Common myeloid progenitor, CD34-positive (primary cell): Measurements from ENCODE around the gene EVA1C.
A peak's percentile ranks its signal among the peaks of the same experiment; 100 is the strongest.
"Not testable (repeated sequence)": the region's sequence is repeated elsewhere in the genome, so short reads cannot be mapped to it uniquely, and the experiment has no call there.

Source experiments
- CTCF ChIA-PET: fragments of 350-600 bp; sonication (Branson Sonifier 250); formaldehyde crosslinking; loops from one replicate; lab custom pipeline; 2021; ENCODE audit warnings: antibody characterized with exemption; lab: Charles Lee
- POLR2A ChIA-PET: fragments of 350-600 bp; sonication (Branson Sonifier 250); formaldehyde crosslinking; loops from one replicate; lab custom pipeline; 2021; ENCODE audit warnings: antibody characterized with exemption; lab: Charles Lee
- DNase-seq, 3 donors: peaks; one replicate each; pipeline versions ENCODE4 v3.0.0 to v3.0.0-alpha.2; 2013
- H3K27ac ChIP-seq, 2 experiments: 1 replicate in 1 of 2; 2 replicates in 1 of 2; pipeline ENCODE4 v1.7.0; 2013; ENCODE audit warnings: inconsistent platforms in 2 of 2, low read length in 2 of 2, mild to moderate bottlenecking in 2 of 2, low read depth in 1 of 2, moderate library complexity in 1 of 2; ENCODE audit not compliant: severe bottlenecking in 2 of 2, insufficient read depth in 1 of 2, poor library complexity in 1 of 2
- H3K27me3 ChIP-seq, 5 experiments: replicated peaks in 2 of 5; 1 replicate in 3 of 5; 2 replicates in 2 of 5; pipeline versions ENCODE4 v1.6.1 to v1.7.0; 2013; ENCODE audit warnings: low read length in 4 of 5, mild to moderate bottlenecking in 2 of 5, moderate library complexity in 2 of 5, inconsistent platforms in 1 of 5; ENCODE audit not compliant: insufficient read depth in 5 of 5, control insufficient read depth in 4 of 5
- H3K36me3 ChIP-seq, 4 experiments: 1 replicate in 2 of 4; 2 replicates in 2 of 4; pipeline versions ENCODE4 v1.6.1 to v1.7.0; 2013; ENCODE audit warnings: low read length in 3 of 4, control low read depth in 1 of 4, mild to moderate bottlenecking in 1 of 4; ENCODE audit not compliant: control insufficient read depth in 4 of 4, insufficient read depth in 4 of 4
- H3K4me1 ChIP-seq, 4 experiments: 1 replicate in 3 of 4; 2 replicates in 1 of 4; pipeline versions ENCODE4 v1.6.1 to v1.7.1; 2013; ENCODE audit warnings: low read length in 3 of 4, mild to moderate bottlenecking in 3 of 4, control low read depth in 1 of 4, inconsistent platforms in 1 of 4, moderate library complexity in 1 of 4; ENCODE audit not compliant: control insufficient read depth in 4 of 4, insufficient read depth in 4 of 4; ENCODE audit errors: control extremely low read depth in 1 of 4
- H3K4me3 ChIP-seq, 7 experiments: 1 replicate in 4 of 7; 2 replicates in 3 of 7; pipeline versions ENCODE4 v1.5.1 to v1.7.0; 2013; ENCODE audit warnings: mild to moderate bottlenecking in 7 of 7, low read length in 6 of 7, moderate library complexity in 6 of 7, inconsistent platforms in 2 of 7, low read depth in 2 of 7, control low read depth in 1 of 7; ENCODE audit not compliant: insufficient read depth in 4 of 7, control insufficient read depth in 1 of 7; ENCODE audit errors: extremely low read depth in 1 of 7
- H3K9me3 ChIP-seq, 5 experiments: 1 replicate in 4 of 5; 2 replicates in 1 of 5; pipeline versions ENCODE4 v1.6.1 to v1.7.1; 2013; ENCODE audit warnings: low read length in 4 of 5, mild to moderate bottlenecking in 2 of 5, inconsistent platforms in 1 of 5, low read depth in 1 of 5, moderate library complexity in 1 of 5; ENCODE audit not compliant: control insufficient read depth in 4 of 5, insufficient read depth in 2 of 5; ENCODE audit errors: control extremely low read depth in 1 of 5
- WGBS: methylation state at CpG from one replicate; pipeline ENCODE4 v1.1.5; 2013; ENCODE audit not compliant: insufficient coverage; 5-methylcytosine and 5-hydroxymethylcytosine counted together

The EVA1C gene

DNA sequence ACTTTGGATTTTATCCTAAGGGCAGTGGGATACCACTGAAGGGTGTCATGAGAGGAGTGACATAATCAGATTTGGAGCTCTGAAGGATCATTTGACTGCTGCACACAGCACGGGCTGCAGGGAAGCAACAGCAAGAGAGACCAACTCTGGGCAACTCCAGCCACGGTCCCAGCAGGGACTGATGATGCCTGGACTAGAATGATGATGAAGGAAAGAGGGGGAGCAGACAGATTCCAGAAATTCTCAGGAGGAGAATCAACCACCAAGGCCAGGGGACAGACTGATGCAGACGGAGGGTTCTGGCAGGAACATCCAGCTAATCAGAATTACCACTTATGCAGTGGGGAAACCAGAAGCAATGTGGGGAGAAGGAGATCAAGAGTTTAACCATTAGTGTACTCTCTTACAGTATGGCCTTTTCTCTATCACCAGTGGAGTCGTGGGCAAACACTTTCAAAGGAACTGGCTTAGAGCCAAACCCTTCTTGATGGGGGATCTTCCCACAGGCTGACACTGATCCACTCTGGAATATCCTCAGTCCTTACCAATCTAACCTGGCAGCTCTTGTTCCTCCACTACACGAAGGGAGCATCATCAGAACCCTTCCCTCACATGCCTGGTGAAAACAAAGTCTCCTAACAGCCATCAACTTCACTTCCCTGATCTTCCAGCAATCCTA, 23.0 kb upstream of the EVA1C start:
- ChIA-PET POLR2A (no interaction called here), CTCF (no interaction called here)
- Histone ChIP-seq H3K4me1 (peaks cover 7 to 27% (median 19%) of the 10 kb centered on the region in 4 experiments), H3K27me3 (no peaks in the 10 kb centered on the region), H3K27ac (no peak overlapping the region), H3K9me3 (no peaks in the 10 kb centered on the region), H3K4me3 (no peak overlapping the region), H3K36me3 (peaks cover 2 to 34% (median 15%) of the 10 kb centered on the region in 4 experiments)
- 94% methylated on average over 4 of the region's 5 CpGs for WGBS
- DNase-seq: no peak

GRCh38 chr21:32390537-32391224, 21.8 kb upstream of the EVA1C start:
- H3K27me3 ChIP-seq, H3K27ac ChIP-seq, H3K4me3 ChIP-seq, CTCF ChIA-PET, POLR2A ChIA-PET, H3K9me3 ChIP-seq, DNase-seq: not testable (repeated sequence)
- no CpG with 5 or more reads among the region's 11 CpGs for WGBS
- peaks cover 7 to 27% (median 19%) of the 10 kb centered on the region in 4 experiments for H3K4me1 ChIP-seq
- H3K36me3 ChIP-seq: peaks cover 2 to 28% (median 5%) of the 10 kb centered on the region in 4 experiments

DNA sequence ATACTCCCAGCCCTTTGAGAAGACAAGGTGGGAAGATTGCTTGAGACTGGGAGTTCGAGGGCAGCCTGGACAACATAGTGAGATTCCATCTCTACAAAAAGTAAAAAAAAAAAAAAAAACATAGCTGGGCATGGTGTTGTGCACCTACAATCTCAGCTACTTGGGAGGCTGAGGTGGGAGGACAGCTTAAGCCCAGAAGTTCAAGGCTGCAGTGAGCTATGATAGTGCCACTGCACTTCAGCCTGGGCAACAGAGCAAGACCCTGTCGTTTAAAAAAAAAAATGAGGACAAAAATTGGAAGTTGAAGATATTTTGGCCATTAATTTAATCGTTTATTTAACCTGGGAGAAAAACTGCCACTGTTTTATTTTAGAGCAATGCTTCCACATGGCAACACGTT, 20.8 kb upstream of the EVA1C start:
- Histone ChIP-seq H3K9me3 (no peaks in the 10 kb centered on the region), H3K4me3 (peak overlapping the region in 6 of 7 experiments; percentile 79 to 94 (median 90)), H3K36me3 (peaks cover 1 to 21% (median 5%) of the 10 kb centered on the region in 4 experiments), H3K27me3 (no peaks in the 10 kb centered on the region), H3K27ac (no peak overlapping the region), H3K4me1 (peaks cover 7 to 27% (median 19%) of the 10 kb centered on the region in 4 experiments)
- 75% methylated on average over 3 of the region's 4 CpGs for WGBS
- CTCF ChIA-PET: interaction anchor here (1.0 kb wide), 1 partner anchor 214 kb away, joined by 3 read pairs; no protein-coding TSS in a partner anchor
- DNase-seq: no peak
- POLR2A ChIA-PET: no interaction called here

- ChIA-PET CTCF (interaction anchor here (1.0 to 1.4 kb wide), 3 partner anchors 8 to 213 kb away, joined by 3 read pairs; no protein-coding TSS in a partner anchor), POLR2A (no interaction called here)
These were observed 20.1 kb upstream of the EVA1C start for GRCh38 chr21:32392299-32392879.

DNA sequence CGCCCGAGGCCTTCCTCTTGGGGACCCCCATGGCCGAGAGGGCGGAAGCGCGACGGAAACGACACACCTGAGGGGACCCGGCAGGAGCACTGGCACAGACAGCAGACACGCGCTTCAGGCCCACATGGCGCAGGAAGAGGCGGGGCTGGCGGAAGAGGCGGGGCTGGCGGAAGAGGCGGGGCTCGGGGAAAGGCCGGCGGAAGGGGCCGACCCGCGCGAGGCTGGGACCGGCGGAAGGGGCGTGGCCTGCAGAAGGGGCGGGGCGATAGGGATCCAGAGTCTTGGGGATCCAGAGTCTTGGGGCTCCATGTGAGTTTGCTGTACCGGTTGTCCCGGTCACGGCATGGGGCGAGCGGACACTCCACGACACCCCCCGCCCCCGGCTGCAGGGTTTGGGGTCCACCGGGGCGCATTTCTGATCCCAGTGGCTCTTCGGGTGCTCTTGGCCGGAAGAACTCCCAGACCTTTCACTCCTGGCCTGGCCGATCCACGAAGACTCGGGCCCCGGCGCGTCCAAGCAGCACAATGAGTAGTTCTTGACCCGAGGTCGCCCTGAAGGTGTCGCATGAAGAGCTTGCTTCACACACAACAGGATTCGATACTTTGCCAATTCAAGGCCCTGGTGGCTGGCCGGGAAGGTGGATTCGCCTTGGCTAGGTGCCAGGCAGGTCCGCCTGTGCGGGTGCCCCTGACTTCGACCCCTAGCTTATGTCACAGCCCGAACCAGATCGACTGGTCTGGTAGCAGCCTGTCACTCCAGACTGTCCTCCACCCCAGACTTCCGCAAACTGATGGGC, 19.4 kb upstream of the EVA1C start, which contains the start of gene URB1:
Gene URB1 (minus strand): TSS at position 133 of the 797 bp plus-strand sequence. CDS start 102 bp downstream, at position 31.
- Histone ChIP-seq H3K4me3 (peak within 1 kb of the TSS; percentile 79 to 95 (median 93)), H3K27ac (peak within 1 kb of the TSS; percentile 43 to 91), H3K36me3 (peaks cover 0 to 15% (median 3%) of the 10 kb centered on the region in 4 experiments), H3K9me3 (peaks cover 0 to 3% (median 0%) of the 10 kb centered on the region in 5 experiments), H3K4me1 (peaks cover 7 to 27% (median 19%) of the 10 kb centered on the region in 4 experiments), H3K27me3 (no peaks in the 10 kb centered on the region)
- POLR2A ChIA-PET: interaction anchor here (0.6 to 1.1 kb wide), 2 partner anchors 8 to 9 kb away, joined by 3 read pairs; no protein-coding TSS in a partner anchor
- DNase-seq: peak; percentile 85 to 90 (median 89)
- 14% methylated on average over 51 of the region's 59 CpGs for WGBS
- CTCF ChIA-PET: interaction anchor here (1.1 to 1.4 kb wide), 2 partner anchors 8 to 21 kb away, joined by 3 read pairs; no protein-coding TSS in a partner anchor

More at GRCh38 chr21:32392299-32392879, 20.1 kb upstream of the EVA1C start:
- H3K27me3 ChIP-seq: no peaks in the 10 kb centered on the region
- H3K27ac ChIP-seq: peak overlapping the region in 1 of 2 experiments; percentile 63
- under 1% methylated on average over 27 of the region's 32 CpGs for WGBS
- peak in 1 of 3 donors; percentile 17 for DNase-seq
- peaks cover 7 to 27% (median 19%) of the 10 kb centered on the region in 4 experiments for H3K4me1 ChIP-seq
- peaks cover 0 to 20% (median 5%) of the 10 kb centered on the region in 4 experiments for H3K36me3 ChIP-seq
- peak overlapping the region; percentile 79 to 95 (median 93) for H3K4me3 ChIP-seq
- peaks cover 0 to 3% (median 0%) of the 10 kb centered on the region in 5 experiments for H3K9me3 ChIP-seq

DNA sequence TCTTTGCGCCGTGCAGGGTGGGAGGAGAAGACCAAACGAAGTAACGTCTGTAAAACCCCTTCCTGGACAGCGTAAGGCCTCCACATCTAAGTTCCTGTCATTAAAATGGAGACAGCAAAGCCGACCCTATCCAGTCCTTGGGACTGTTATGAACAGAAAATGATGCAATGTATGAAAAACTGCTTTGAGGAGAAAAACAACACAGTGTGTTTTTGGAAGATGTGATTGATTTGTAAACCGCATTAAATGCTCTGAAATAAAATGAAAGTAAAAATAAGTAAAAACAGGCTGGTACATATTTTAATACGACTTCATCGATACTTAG, 18.9 kb upstream of the EVA1C start:
- H3K9me3 ChIP-seq: peaks cover 0 to 3% (median 0%) of the 10 kb centered on the region in 5 experiments
- WGBS: 74% methylated on average over 7 of the region's 9 CpGs
- peak overlapping the region; percentile 43 to 91 for H3K27ac ChIP-seq
- peaks cover 7 to 27% (median 19%) of the 10 kb centered on the region in 4 experiments for H3K4me1 ChIP-seq
- ChIA-PET POLR2A (interaction anchor here (0.6 to 1.1 kb wide), 2 partner anchors 7 to 8 kb away, joined by 3 read pairs; no protein-coding TSS in a partner anchor), CTCF (interaction anchor here (1.1 to 1.5 kb wide), 3 partner anchors 9 to 21 kb away, joined by 3 to 5 read pairs (median 3); no protein-coding TSS in a partner anchor)
- H3K4me3 ChIP-seq: peak overlapping the region; percentile 79 to 95 (median 93)
- DNase-seq: peak in 1 of 3 donors; percentile 74
- H3K27me3 ChIP-seq: peaks cover 0 to 4% (median 2%) of the 10 kb centered on the region in 5 experiments
- peaks cover 0 to 9% (median 0%) of the 10 kb centered on the region in 4 experiments for H3K36me3 ChIP-seq
